AG10803 (cell line): ENCODE data around the gene KCNQ1OT1.

Source experiments
- DNase-seq: peaks from one replicate; pipeline ENCODE4 v3.0.0; 2010; ENCODE audit warnings: low read depth
- H3K4me3 ChIP-seq: 2 replicates; pipeline ENCODE4 v1.5.1; 2011; ENCODE audit warnings: mild to moderate bottlenecking, low read length, control low read depth
- TF ChIP-seq, protein P1 (sequence below): conservative IDR thresholded peaks from 2 replicates; pipeline ENCODE4 v1.5.1; 2011; ENCODE audit warnings: mild to moderate bottlenecking, low read length, control low read depth, inconsistent platforms

The KCNQ1OT1 gene

DNA sequence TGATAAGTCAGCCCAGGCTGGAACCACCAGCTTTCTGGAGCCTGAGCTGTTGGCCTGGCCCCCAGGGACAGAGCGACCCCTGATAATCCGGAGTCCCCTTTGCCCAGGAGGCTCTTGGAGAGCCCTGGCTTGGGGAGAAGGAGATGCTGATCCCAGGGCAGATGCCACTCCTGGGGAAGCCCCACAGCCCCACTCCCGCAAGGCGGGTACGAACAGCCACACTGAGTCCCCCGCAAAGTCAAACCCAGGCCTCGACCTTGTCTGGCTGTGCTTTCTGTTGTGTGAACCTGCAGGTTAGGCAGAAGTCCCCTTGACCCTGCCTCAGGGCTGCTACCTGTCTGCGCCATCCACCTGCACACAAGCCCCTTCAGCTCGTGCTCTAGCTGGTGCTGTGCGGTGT, 108.0 kb downstream of the KCNQ1OT1 start:
- DNase-seq: no peak
- no peak overlapping the region for H3K4me3 ChIP-seq
- TF ChIP-seq, protein P1, sequence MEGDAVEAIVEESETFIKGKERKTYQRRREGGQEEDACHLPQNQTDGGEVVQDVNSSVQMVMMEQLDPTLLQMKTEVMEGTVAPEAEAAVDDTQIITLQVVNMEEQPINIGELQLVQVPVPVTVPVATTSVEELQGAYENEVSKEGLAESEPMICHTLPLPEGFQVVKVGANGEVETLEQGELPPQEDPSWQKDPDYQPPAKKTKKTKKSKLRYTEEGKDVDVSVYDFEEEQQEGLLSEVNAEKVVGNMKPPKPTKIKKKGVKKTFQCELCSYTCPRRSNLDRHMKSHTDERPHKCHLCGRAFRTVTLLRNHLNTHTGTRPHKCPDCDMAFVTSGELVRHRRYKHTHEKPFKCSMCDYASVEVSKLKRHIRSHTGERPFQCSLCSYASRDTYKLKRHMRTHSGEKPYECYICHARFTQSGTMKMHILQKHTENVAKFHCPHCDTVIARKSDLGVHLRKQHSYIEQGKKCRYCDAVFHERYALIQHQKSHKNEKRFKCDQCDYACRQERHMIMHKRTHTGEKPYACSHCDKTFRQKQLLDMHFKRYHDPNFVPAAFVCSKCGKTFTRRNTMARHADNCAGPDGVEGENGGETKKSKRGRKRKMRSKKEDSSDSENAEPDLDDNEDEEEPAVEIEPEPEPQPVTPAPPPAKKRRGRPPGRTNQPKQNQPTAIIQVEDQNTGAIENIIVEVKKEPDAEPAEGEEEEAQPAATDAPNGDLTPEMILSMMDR: no peak

DNA sequence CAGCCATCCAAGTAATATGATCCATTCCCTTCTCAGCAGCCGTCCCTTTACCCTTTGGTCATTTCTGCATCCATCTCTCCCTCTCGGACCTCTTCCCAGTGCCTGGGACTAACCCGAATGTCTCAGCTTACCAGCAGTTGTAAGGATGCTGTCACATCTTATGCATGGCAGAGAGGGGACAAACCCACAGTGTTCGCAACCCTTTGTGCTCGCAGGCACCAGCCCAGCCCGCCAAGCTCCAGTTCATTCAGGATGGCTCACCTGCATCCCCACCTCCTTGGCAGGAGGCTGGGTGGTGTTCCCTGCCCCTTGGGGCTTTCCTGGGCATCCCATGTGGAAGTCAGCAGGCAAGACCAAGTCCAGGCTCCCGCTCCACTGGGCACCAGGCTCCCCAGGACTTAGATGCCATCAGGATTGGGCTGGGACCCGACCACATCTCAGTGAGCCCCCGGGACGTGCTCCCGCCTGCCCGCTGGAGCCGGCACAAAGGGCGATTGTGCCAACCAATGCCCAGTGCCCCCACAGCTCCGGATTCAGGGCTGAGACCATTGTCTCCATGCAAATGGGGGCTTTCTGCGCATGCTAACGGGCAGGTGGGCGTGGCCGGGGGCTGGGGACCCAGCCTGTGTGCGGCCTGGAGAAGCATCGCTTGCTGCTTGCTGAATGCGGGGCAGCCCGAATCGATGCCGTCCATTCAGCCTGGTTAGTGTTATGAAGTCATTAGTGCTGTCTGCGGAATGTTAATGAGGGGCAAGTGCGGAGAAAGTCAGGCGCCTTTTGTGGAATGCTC, 108.6 kb downstream of the KCNQ1OT1 start:
- no peak overlapping the region for H3K4me3 ChIP-seq
- DNase-seq: no peak
- TF ChIP-seq, protein P1: no peak

DNA sequence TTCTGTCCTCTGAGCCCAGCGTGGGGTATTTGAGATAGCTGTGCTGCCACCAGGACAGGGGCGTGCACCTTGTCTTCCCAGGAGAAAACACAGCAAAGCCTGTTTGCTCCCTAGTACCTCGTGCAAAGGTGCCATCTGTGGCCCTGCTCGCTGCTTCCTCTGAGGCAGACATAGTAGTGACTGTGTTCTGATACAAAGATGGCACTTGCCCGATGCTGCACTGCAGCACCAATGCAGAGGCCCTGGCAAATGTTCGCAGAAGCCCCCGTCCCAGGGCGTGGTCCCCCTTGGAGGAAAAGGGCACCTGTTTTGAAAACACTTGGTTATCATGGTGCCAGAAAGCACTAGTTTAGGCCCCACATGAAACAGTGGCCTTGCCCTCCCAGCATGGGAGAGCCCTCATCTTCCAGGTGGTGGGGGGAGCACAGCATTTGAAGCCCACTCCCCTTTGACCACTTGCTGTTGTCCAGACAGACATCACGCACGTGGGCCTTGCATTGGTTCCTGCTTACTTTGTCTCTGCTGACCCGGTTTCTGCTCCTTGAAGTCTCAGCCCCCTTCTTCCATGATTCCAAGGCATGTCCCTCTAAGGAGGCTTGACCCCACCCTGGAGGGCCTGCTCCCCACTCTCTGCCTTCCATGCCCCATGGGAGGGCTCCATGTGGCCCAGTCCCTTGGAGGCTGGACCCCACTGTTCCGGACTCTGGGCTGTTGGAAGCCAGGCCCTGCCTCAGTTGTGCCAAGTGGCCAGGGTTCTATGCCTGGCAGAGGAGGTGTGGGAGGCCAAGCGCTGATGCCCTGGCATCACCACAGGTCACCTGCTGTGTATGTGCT, 109.4 kb downstream of the KCNQ1OT1 start:
- no peak overlapping the region for H3K4me3 ChIP-seq
- TF ChIP-seq, protein P1: no peak
- DNase-seq: no peak

DNA sequence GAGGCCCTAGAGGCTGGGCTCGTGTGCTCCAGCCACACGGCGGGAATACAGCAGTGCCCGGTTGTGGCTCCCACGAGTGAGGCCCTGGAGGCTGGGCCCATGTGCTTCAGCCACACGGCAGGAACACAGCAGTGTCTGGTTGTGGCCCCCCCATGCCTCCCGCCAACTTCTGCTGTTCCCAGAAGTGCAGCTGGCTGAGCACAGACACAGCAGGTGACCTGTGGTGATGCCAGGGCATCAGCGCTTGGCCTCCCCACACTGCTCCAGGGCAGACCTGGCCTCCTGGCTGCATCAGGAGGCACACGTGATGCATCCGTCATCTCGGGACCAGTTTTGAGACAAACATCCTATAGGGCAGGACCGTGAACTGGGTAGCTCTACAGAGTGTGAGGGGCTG, 110.3 kb downstream of the KCNQ1OT1 start:
- TF ChIP-seq, protein P1: no peak
- no peak for DNase-seq

DNA sequence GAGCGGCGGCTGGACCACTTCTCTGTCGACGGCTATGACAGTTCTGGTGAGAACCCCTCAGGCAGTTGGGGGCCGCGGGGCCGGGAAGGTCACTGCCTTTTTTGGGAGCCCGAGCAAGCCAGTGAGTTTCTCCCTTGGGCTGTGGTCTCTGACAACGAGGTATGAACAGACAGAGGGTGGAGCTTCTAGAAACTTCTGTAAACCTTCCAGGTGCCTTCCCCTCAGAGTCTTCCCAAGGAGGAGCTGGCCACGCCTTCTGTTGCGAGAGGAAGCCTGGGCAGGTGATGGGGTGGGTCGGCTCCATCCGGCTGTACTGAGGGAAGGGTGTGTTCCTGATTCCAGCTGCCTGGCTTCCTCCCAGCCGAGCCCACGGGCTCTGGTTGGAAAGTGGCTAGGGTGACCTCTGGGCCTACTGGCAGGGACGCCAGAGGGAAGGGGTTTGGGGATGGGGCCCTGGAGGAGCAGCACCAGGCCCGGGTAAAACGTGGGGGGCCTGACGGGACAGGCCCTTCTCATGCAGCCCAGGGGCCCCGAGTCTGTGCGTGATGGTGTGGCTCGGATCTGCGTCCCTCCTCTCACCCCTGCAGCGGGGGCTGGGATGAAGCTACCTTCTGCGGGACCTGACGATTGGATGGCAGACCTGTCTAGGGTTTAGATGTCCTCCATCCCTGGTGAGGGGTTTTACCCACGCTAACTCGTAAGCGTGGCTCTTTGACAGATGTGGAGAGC, 110.8 kb downstream of the KCNQ1OT1 start:
- DNase-seq: no peak
- H3K4me3 ChIP-seq: no peak overlapping the region
- TF ChIP-seq, protein P1: no peak

More for the DNA sequence above, 110.3 kb downstream of the KCNQ1OT1 start:
- H3K4me3 ChIP-seq: no peak overlapping the region

DNA sequence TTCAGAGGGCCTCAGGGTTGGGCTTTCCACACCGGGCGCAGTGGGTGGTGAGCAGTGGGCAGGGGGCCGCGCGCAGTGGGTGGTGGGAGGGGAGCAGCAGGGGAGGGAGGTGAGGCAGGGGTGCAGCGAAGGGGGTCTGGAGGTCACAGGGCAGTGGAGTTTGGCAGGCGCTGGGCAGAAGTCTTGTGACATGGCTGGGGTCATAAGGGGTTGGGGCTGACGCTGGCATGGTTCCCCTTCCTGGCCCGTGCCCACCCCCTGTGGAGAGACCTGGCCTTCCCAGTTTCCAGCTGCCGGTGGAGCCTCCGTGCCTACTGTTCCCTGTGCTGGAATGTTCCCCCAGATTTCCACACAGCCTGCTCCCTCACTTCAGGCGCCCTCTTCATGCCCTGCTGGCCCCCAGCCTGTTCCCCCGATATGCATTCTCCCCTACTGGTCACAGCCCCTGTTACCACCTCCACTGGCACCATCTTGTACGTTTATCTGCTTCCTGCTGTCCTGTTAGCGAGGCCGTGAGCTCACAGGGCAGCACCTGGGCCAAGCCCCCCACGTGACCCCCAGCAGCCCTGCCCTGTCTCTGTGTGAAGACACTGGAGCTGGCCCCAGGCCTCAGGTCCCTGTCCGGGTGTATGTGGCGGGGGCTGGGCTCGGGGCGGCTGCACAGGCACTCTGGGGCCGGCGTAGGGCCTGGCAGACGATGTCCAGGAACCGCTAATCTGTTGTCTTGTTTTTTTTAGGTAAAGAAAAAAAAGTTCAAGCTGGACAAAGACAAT, 111.6 kb downstream of the KCNQ1OT1 start:
- TF ChIP-seq, protein P1: no peak
- no peak overlapping the region for H3K4me3 ChIP-seq
- DNase-seq: no peak
